ENCODE results near the gene GYG2. TPM values are rescaled to one million over a fixed set of nuclear protein-coding genes. Genes with fewer than 3 reads are reported as not detected.

Gene GYG2
- total and polyA plus RNA-seq, 5 donors from 2014 or later: not detected

- Histone ChIP-seq H3K27me3 (ENCODE audit: control insufficient read depth, insufficient read depth, low read length) (no peaks in the 10 kb centered on the region), H3K36me3 (ENCODE audit: control insufficient read depth, insufficient read depth, low read length) (no peaks in the 10 kb centered on the region), H3K9me3 (ENCODE audit: control insufficient read depth in 2 of 2, low read length in 2 of 2) (no peaks in the 10 kb centered on the region), H3K27ac (ENCODE audit: insufficient read depth, low read length, poor library complexity, severe bottlenecking) (no peak overlapping the region), H3K4me3 (ENCODE audit: low read depth, low read length) (no peak overlapping the region), H3K4me1 (ENCODE audit: control insufficient read depth, insufficient read depth, low read length, poor library complexity, severe bottlenecking) (no peaks in the 10 kb centered on the region)
- no peaks in the 10 kb centered on the region for H3K9me3 Mint-ChIP-seq
- H3K4me3 Mint-ChIP-seq: no peak overlapping the region
- no peak overlapping the region for H3K27ac Mint-ChIP-seq
- peaks cover 12% of the 10 kb centered on the region for H3K27me3 Mint-ChIP-seq
- DNase-seq: no peak
- no peaks in the 10 kb centered on the region for H3K36me3 Mint-ChIP-seq
- peaks cover 0 to 11% (median 0%) of the 10 kb centered on the region in 4 donors for H3K4me1 Mint-ChIP-seq
- no peak for ATAC-seq (ENCODE audit: low read depth in 2 of 2)
Measured at GRCh38 chrX:2817036-2817435, 11.7 kb upstream of the GYG2 start.

GRCh38 chrX:2819345-2820135, 9.2 kb upstream of the GYG2 start:
- DNase-seq: peak in 1 of 3 donors; percentile 13
- H3K27me3 ChIP-seq (ENCODE audit: control insufficient read depth, insufficient read depth, low read length): no peaks in the 10 kb centered on the region
- H3K4me1 ChIP-seq (ENCODE audit: control insufficient read depth, insufficient read depth, low read length, poor library complexity, severe bottlenecking): no peaks in the 10 kb centered on the region
- no peak overlapping the region for H3K27ac ChIP-seq (ENCODE audit: insufficient read depth, low read length, poor library complexity, severe bottlenecking)
- Mint-ChIP-seq H3K36me3 (no peaks in the 10 kb centered on the region), H3K9me3 (peaks cover 0 to 3% (median 0%) of the 10 kb centered on the region in 7 donors), H3K4me1 (peaks cover 0 to 7% (median 0%) of the 10 kb centered on the region in 4 donors), H3K4me3 (no peak overlapping the region), H3K27me3 (peaks cover 16% of the 10 kb centered on the region), H3K27ac (no peak overlapping the region)
- no peak overlapping the region for H3K4me3 ChIP-seq (ENCODE audit: low read depth, low read length)
- H3K9me3 ChIP-seq (ENCODE audit: control insufficient read depth in 2 of 2, low read length in 2 of 2): no peaks in the 10 kb centered on the region
- no peaks in the 10 kb centered on the region for H3K36me3 ChIP-seq (ENCODE audit: control insufficient read depth, insufficient read depth, low read length)
- no peak for ATAC-seq (ENCODE audit: low read depth in 2 of 2)

- no peaks in the 10 kb centered on the region for H3K27me3 ChIP-seq (ENCODE audit: control insufficient read depth, insufficient read depth, low read length)
- Mint-ChIP-seq H3K4me3 (no peak overlapping the region), H3K36me3 (no peaks in the 10 kb centered on the region), H3K4me1 (peaks cover 0 to 7% (median 0%) of the 10 kb centered on the region in 4 donors), H3K9me3 (peaks cover 0 to 3% (median 0%) of the 10 kb centered on the region in 7 donors), H3K27ac (no peak overlapping the region), H3K27me3 (peaks cover 13% of the 10 kb centered on the region)
- DNase-seq: no peak
- H3K4me3 ChIP-seq (ENCODE audit: low read depth, low read length): no peak overlapping the region
- no peaks in the 10 kb centered on the region for H3K9me3 ChIP-seq (ENCODE audit: control insufficient read depth in 2 of 2, low read length in 2 of 2)
- H3K4me1 ChIP-seq (ENCODE audit: control insufficient read depth, insufficient read depth, low read length, poor library complexity, severe bottlenecking): no peaks in the 10 kb centered on the region
- no peak for ATAC-seq (ENCODE audit: low read depth in 2 of 2)
- H3K36me3 ChIP-seq (ENCODE audit: control insufficient read depth, insufficient read depth, low read length): no peaks in the 10 kb centered on the region
- no peak overlapping the region for H3K27ac ChIP-seq (ENCODE audit: insufficient read depth, low read length, poor library complexity, severe bottlenecking)
Measured at GRCh38 chrX:2820136-2820771, 8.5 kb upstream of the GYG2 start.

- Histone ChIP-seq H3K27ac (ENCODE audit: insufficient read depth, low read length, poor library complexity, severe bottlenecking) (no peak overlapping the region), H3K36me3 (ENCODE audit: control insufficient read depth, insufficient read depth, low read length) (no peaks in the 10 kb centered on the region), H3K27me3 (ENCODE audit: control insufficient read depth, insufficient read depth, low read length) (peaks cover 13% of the 10 kb centered on the region), H3K9me3 (ENCODE audit: control insufficient read depth in 2 of 2, low read length in 2 of 2) (no peaks in the 10 kb centered on the region), H3K4me1 (ENCODE audit: control insufficient read depth, insufficient read depth, low read length, poor library complexity, severe bottlenecking) (no peaks in the 10 kb centered on the region), H3K4me3 (ENCODE audit: low read depth, low read length) (no peak overlapping the region)
- Mint-ChIP-seq H3K27ac (no peak overlapping the region), H3K4me3 (no peak overlapping the region), H3K27me3 (peaks cover 6% of the 10 kb centered on the region), H3K4me1 (peaks cover 0 to 7% (median 0%) of the 10 kb centered on the region in 4 donors), H3K36me3 (no peaks in the 10 kb centered on the region), H3K9me3 (peaks cover 0 to 3% (median 0%) of the 10 kb centered on the region in 7 donors)
- DNase-seq (no peak), ATAC-seq (ENCODE audit: low read depth in 2 of 2) (no peak)
Measured at GRCh38 chrX:2823795-2824386, 4.8 kb upstream of the GYG2 start.

GRCh38 chrX:2824886-2825285, 3.8 kb upstream of the GYG2 start:
- Mint-ChIP-seq H3K27ac (no peak overlapping the region), H3K36me3 (no peaks in the 10 kb centered on the region), H3K27me3 (peaks cover 6% of the 10 kb centered on the region), H3K4me3 (no peak overlapping the region), H3K9me3 (peaks cover 0 to 3% (median 0%) of the 10 kb centered on the region in 7 donors), H3K4me1 (peaks cover 0 to 7% (median 0%) of the 10 kb centered on the region in 4 donors)
- H3K4me1 ChIP-seq (ENCODE audit: control insufficient read depth, insufficient read depth, low read length, poor library complexity, severe bottlenecking): no peaks in the 10 kb centered on the region
- H3K27ac ChIP-seq (ENCODE audit: insufficient read depth, low read length, poor library complexity, severe bottlenecking): no peak overlapping the region
- H3K4me3 ChIP-seq (ENCODE audit: low read depth, low read length): no peak overlapping the region
- H3K27me3 ChIP-seq (ENCODE audit: control insufficient read depth, insufficient read depth, low read length): peaks cover 13% of the 10 kb centered on the region
- ATAC-seq (ENCODE audit: low read depth in 2 of 2): no peak
- H3K36me3 ChIP-seq (ENCODE audit: control insufficient read depth, insufficient read depth, low read length): no peaks in the 10 kb centered on the region
- no peak for DNase-seq
- H3K9me3 ChIP-seq (ENCODE audit: control insufficient read depth in 2 of 2, low read length in 2 of 2): no peaks in the 10 kb centered on the region

- DNase-seq: no peak
- H3K36me3 Mint-ChIP-seq: no peaks in the 10 kb centered on the region
- H3K27ac ChIP-seq (ENCODE audit: insufficient read depth, low read length, poor library complexity, severe bottlenecking): no peak overlapping the region
- peaks cover 4% of the 10 kb centered on the region for H3K27me3 Mint-ChIP-seq
- H3K4me3 Mint-ChIP-seq: no peak overlapping the region
- H3K4me3 ChIP-seq (ENCODE audit: low read depth, low read length): no peak overlapping the region
- no peaks in the 10 kb centered on the region for H3K4me1 Mint-ChIP-seq
- H3K27me3 ChIP-seq (ENCODE audit: control insufficient read depth, insufficient read depth, low read length): peaks cover 13% of the 10 kb centered on the region
- H3K9me3 Mint-ChIP-seq: no peaks in the 10 kb centered on the region
- H3K27ac Mint-ChIP-seq: no peak overlapping the region
- no peaks in the 10 kb centered on the region for H3K36me3 ChIP-seq (ENCODE audit: control insufficient read depth, insufficient read depth, low read length)
- no peaks in the 10 kb centered on the region for H3K9me3 ChIP-seq (ENCODE audit: control insufficient read depth in 2 of 2, low read length in 2 of 2)
- H3K4me1 ChIP-seq (ENCODE audit: control insufficient read depth, insufficient read depth, low read length, poor library complexity, severe bottlenecking): no peaks in the 10 kb centered on the region
- ATAC-seq (ENCODE audit: low read depth in 2 of 2): no peak
Measured at GRCh38 chrX:2828959-2829411, 255 bp downstream of the GYG2 start.

- DNase-seq: no peak
- Histone ChIP-seq H3K27me3 (ENCODE audit: control insufficient read depth, insufficient read depth, low read length) (peaks cover 13% of the 10 kb centered on the region), H3K36me3 (ENCODE audit: control insufficient read depth, insufficient read depth, low read length) (no peaks in the 10 kb centered on the region), H3K4me1 (ENCODE audit: control insufficient read depth, insufficient read depth, low read length, poor library complexity, severe bottlenecking) (no peaks in the 10 kb centered on the region), H3K4me3 (ENCODE audit: low read depth, low read length) (no peak overlapping the region), H3K27ac (ENCODE audit: insufficient read depth, low read length, poor library complexity, severe bottlenecking) (no peak overlapping the region), H3K9me3 (ENCODE audit: control insufficient read depth in 2 of 2, low read length in 2 of 2) (no peaks in the 10 kb centered on the region)
- H3K27ac Mint-ChIP-seq: no peak overlapping the region
- ATAC-seq (ENCODE audit: low read depth in 2 of 2): no peak
- H3K27me3 Mint-ChIP-seq: peaks cover 5% of the 10 kb centered on the region
- H3K4me1 Mint-ChIP-seq: no peaks in the 10 kb centered on the region
- no peak overlapping the region for H3K4me3 Mint-ChIP-seq
- no peaks in the 10 kb centered on the region for H3K9me3 Mint-ChIP-seq
- no peaks in the 10 kb centered on the region for H3K36me3 Mint-ChIP-seq
Measured at GRCh38 chrX:2829469-2830246, 928 bp downstream of the GYG2 start.

Measured in CD4-positive, CD25-positive, alpha-beta regulatory T cell (primary cell).